Stimulated activated CD4-positive, alpha-beta T cell treated with anti-CD3 and anti-CD28 coated beads, Interleukin-2, amount 100 ng/mL, for 4 hours (primary cell): ENCODE results near the gene CCL20.
"Not testable (repeated sequence)": the region's sequence is repeated elsewhere in the genome, so short reads cannot be mapped to it uniquely, and the experiment has no call there.

Experiments
- DNase-seq: peaks from one replicate; pipeline ENCODE4 v3.0.0-alpha.2; 2020; ENCODE audit warnings: low read depth

The CCL20 gene

DNA sequence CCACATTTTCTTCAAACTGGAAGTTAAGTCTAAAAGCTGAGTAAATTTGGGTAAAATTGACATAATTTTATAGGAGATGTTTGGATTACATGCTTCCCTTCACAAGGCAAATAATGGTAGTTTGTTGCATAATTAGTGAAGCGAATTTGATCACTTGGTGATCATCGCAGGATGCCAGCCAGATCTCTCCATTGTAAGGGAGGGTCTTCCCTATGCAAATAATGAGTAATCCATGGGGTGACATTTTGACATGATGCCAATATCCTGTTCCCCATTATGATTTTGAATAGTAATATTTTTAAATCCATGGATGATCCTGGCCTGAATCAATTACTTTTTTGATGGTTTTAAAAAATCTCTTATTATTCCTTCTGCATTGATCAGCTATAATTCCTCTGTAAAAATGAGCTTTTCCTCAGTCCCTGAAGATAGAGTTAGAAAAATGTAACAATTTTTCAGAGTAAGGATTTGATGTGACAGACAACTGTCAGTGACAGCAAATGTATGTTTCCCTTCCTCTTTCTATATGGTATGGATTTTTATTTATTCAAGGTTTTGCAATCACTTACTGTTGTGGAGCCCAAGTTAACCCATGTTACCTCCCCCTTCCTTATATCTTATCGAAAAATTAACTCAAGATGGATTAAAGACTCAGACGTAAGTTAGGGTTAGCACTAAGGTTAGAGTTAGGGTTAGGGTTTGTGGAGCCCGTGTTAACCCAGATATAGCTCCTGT lies 21.4 kb downstream of the CCL20 start:
- no peak for DNase-seq

DNA sequence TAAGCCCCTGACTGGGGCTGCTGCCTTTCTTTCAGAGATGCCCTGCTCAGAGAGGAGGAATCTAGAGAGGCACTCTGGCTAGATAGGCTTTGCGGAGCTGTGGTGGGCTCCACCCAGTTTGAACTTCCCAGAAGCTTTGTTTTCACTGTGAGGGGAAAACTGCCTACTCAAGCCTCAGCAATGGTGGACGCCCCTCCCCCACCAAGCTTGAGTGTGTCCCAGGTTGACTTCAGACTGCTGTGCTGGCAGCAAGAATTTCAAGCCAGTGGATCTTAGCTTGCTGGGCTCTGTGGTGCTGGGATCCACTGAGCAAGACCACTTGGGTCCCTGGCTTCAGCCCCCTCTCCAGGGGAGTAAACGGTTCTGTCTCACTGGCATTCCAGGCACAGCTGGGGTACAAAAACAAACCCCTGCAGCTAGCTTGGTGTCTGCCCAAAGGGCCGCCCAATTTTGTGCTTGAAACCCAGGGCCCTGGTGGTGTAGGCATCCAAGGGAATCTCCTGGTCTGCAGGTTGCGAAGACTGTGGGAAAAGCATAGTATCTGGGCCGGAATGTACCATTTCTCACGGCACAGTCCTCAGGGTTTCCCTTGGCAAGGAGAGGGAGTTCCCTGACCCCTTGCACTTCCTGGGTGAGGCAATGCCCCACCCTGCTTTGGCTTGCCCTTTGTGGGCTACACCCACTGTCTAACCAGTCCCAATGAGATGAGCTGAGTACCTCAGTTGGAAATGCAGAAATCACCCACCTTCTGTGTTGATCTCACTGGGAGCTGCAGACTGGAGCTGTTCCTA lies 25.9 kb downstream of the CCL20 start:
- DNase-seq = not testable (repeated sequence)

DNA sequence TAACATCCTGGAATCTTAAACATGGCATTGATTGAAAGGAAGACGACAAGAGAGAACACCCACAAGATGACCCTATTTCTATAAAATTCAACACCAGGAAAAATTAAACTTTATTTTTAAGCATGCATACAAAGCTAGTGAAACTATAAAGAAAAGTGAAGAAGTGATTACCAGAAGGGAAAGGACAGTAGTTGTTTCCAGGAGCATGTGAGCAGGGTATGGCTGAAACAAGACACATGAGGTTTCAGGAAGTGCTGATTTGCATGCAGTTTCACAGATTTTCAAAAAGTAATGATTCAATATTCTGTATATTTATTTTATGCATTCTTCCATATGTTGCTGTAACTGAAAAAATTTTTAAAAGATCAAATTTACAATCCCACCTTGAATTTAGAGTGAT lies 33.2 kb downstream of the CCL20 start:
- no peak for DNase-seq

DNA sequence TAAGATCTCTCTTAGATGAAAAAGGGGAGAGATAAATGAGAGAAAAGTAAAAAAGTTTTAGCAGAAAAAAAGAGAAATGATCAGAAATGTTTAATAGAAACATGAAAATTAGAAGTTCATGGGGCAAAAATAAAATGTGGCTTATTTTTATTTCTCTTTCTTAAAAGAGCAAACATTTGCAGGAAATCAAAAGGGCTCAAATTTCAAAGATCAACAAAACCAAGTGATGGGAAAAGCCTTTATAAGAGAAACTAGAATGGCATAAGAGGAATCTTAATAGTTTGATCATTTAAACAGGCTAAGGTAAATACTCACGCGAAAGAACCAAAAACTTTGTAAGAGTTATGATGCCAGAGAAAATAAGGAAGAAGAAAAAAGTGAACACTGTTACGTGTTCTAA lies 34.5 kb downstream of the CCL20 start:
- no peak for DNase-seq

DNA sequence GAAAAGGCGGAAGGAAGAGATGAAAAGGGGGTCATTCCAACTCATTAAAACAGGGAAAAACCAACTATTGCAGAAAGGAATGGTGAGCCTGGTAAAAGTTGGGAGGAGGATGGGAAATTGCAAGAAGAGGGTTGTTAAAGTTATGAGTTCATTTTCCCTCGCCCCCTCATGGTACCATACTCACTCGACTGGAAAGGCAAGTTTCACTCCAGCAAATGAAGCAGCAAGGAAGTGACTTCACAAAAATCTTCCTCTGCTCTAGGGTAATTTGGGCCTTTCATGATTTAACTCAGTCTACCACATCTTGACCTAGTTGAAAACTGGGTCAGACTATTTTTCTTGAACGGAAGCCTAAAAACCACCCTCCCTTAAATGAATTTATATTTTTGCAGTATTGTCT lies 34.9 kb downstream of the CCL20 start:
- DNase-seq = no peak

DNA sequence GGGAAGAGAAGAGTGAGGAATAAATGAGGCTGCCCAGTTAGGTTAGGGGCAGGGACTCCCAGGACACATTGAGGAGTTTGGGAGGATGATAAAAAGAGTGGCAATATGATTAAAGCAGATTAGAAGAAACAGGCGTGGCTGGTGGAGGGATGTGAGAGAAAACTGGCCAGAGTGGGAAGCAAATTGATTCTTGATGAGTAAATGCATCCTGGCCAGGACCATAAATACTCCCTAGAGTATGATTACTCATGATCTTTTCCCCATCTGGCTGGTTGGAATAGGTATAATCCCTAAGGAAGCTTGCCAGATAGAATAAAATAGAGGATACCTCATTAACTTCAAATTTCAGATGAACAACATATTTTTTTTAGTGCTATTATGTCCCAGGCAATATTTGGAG lies 36.3 kb downstream of the CCL20 start:
- DNase-seq = no peak

DNA sequence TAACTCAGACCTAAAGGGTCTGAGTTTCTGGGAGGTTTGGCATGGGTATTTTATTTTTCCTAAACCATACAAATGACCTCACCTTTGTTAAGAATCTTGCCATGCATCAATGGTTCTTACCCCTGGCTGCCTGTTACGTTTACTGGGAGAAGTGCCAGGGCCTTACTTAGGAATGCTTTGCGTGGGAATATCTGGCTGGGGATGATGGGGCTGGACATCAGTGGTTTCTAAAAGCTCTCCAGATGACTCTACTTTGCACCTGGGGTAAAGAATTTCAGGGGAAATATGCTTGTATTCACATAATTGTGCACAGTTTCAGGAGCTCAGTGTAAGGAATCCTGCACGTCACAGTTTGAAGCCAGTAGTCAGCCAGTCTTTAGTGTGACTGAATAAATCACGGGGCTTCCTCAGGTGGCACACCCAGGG lies 39.6 kb downstream of the CCL20 start:
- no peak for DNase-seq

DNA sequence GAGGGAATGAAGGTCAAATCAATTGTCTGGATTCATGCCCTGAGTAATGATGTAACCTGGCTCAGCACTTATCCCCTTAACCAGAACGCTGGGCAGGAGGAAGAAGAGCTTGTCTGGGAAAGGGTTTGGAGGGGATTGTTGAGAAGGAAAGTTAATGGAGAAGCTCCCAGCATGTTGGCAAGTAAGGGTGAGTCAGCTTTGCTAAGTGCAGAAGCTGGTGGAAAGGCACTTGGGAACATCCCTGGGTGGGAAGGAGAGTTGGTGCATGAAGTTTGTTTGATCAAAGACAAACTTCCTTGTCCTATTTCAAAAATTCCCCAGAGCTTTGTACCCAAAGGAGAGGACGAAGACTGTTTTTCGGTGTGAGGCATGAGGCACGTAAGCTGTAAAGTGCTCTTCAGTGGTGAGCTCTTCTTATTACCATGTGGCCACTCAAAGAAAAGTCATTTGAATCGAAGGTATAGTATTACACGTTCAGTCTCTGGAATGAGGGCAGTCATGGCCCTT lies 40.2 kb downstream of the CCL20 start:
- no peak for DNase-seq

DNA sequence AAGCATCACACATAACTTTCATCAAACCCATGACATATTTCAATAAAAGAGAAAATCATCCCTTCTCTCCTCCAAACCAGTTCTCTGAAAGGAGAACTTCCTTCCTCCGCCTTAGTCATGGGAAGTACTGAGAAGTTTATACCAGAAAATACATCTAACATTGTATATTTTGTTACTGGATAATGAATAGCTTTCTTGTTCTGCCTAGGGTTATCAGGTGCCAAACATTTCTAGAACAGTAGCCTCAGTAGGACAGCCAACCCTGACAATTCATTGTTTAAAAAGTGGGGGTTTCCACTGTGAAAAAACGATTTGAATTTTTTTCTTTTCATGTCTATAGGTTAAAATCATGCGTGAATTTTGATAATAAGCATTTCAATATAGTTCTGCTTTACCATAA lies 41.8 kb downstream of the CCL20 start:
- no peak for DNase-seq

DNA sequence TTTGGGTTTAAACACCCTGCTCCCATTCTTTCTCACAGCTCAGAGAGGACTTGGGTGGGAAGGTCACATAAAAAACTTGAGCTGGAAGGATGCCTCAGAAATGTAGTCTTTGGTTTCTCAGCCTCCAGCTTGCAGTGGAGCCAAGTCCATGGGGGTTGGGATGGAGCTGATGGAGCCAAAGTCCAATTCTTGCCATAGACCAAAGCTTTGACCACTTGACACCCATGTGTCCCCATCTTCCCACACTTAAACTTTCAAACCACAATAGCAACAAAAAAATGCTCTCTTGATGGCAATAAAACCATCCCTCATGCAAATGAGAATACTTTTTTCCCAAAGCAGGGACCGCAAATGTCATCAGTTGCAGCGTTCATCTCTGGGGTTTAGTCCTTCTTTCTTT lies 43.1 kb downstream of the CCL20 start:
- DNase-seq = no peak

DNA sequence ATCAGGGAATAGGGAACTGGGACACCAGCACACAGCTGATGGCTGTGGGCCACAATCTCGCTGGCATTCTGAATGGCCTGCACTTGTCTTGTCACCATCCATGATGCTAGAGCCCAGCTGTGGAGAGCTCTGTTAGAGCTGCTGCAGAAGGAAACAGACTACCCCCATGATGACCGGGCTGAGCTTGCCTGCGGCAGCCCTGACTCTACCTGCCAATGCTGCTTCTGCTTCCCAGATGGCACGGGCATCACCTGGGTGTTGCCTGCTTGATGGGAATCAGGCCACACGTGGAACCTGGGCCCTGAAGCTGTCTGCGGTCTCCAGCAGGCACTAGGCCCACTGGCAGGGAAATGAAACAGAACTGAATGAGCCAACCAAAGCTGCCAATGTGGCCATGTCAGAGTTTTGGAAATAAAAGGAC lies 46.6 kb downstream of the CCL20 start:
- DNase-seq = no peak

DNA sequence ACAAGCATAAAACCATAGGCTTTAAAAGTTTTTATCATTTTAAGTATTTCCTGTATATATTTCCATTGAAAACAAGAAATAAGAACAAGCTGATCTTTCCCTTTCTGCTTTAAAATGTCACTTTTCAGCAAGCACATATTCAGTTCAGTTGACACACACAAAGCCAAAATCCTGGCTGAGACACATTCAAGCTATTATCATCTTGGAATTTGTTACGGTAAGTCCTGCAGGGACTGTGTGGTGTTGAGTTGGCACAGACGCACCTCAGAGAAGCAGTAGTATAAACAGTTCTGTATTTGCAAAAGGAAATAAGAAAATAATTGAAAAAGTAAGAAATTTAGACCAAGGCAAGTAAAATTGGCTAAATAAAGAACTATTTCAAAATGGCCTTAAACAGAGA lies 47.4 kb downstream of the CCL20 start:
- DNase-seq = no peak

DNA sequence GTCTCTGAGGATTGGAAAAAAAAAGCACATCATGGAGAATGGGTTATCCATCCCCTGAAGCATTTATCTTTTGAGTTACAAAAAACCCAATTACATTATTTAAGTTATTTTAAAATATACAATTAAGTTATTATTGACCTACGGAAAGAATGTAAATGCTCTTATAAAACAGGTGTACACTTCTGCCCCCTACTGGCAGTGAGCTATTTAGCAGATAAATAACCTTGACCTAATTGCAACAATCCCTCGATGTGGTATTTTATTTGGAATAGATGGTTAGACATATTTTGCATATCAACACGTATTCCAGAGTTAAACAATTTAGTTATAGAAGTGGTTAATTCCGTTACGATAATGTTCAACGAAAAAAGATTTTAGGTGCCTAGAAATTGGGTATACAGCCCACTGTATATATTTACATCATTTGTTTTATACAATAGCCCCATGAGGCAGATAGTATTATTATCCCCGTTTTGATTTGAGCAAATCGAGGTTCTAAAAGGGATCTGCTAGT lies 48.6 kb downstream of the CCL20 start:
- no peak for DNase-seq

DNA sequence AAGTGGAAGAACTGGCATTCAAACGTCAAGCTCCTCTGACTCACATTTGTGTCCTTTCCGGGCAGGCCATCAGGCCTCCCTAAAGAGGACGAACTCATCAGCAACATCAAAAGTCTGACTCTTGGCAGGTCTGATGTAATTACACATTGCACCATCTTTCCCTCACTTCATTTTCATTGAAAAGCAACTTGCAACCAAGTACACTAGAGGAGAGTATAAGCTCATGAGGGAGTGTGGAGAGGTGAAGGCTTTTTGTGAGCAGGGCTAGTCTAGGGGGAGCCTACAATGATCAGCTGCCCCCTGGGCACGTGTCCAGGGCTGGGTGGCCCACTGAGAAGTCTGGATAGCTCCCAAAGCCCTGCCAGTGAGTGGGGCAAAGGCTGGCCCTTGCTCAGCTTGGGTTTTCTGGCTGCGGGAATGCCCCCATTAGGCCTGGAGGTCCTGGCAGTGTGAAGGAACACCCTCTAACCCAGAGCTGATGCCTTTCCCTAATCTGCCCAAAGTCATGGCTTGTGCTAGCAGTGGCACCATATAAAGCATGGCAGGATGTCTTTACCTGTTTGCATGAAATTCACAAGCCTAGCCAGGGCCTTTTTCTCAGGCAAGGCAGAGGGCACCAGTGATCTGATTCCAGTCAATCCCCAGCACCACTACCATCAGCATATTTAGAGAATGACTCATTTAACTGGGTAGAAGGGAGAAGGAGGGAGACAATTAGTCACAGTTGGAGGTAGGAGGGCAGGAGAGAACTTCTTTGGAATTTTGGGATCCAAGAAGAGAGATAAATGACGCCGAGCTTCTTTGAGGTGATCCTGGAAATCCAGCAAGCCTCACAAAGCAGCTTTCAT lies 49.3 kb downstream of the CCL20 start:
- DNase-seq = no peak

DNA sequence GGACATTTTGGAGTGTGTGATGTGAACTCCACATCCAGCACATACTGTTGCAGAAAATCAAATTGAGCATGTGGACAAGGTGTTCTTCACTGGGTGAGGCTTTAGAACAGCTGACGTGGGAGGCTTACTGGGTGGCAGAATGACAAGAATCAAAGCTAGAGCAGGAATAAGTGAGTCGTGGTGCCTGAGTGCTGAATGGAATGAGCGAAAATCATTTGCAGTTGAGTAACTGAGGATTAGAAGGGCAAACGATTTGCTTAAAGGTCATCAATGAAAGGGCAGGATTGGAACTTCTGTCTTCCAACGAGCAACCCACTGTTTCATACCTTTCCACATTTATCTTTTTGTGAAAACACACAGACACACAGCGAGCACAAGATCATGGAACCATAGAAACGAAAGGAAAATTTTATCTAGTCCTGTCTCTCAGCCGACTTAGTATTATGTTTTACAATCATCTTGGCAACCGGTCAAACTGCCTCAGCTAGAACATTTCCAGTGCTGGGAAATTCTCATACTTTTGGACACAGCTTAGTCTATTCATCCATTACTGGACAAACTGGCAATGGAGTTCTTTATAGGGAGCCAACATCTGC lies 50.6 kb downstream of the CCL20 start:
- DNase-seq = no peak

DNA sequence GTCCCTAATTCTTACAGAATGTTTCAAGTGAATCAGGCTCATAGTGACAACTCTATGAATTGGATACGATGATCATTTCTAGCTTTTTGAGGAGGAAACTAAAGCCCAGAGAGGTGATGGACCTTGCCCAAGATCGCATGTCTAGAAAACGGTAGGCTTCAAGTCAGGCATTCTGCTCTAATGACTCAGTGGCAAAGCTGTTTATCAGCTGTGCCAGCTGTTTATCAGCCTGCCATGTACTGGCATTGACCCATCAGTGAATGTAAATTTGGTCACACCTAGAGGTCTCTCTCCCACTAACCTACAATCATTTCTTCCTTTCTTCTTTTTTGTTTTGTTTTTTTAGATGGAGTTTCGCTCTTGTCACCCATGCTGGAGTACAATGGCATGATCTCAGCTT lies 51.6 kb downstream of the CCL20 start:
- no peak for DNase-seq
